Naive thymus-derived CD8-positive, alpha-beta T cell (primary cell): ENCODE measurements around the gene SCN2A. TPM values are rescaled to one million over a fixed set of nuclear protein-coding genes. Genes with fewer than 3 reads are reported as not detected.
"Not testable (repeated sequence)": the region's sequence is repeated elsewhere in the genome, so short reads cannot be mapped to it uniquely, and the experiment has no call there.

Experiments used
- ATAC-seq, 2 donors: fragments of 150-1000 bp; cut with Tn5 transposase in 1 of 2; sonication (Bioruptor Pico), chemical (Tn5 transposase) in 1 of 2; 1 replicate in 1 of 2; 2 replicates in 1 of 2; pipeline ENCODE4 v1.10.0; 2021; ENCODE audit warnings: mild to moderate bottlenecking in 2 of 2, moderate library complexity in 2 of 2
- POLR2A ChIA-PET: fragments of 350-600 bp; sonication (Branson Sonifier 250); formaldehyde crosslinking; loops from one replicate; lab custom pipeline; 2021; ENCODE audit warnings: antibody characterized with exemption; lab: Charles Lee
- DNase-seq, 10 donors: peaks; one replicate each; pipeline versions ENCODE4 v3.0.0 to v3.0.0-alpha.2; 2020 to 2022
- H3K27ac Mint-ChIP-seq, 10 donors: one replicate each; pipeline ENCODE4 v1.8.0; 2020 to 2022; ENCODE audit warnings: mild to moderate bottlenecking in 10 of 10, mixed read lengths in 10 of 10, moderate library complexity in 4 of 10, inconsistent platforms in 1 of 10
- H3K27me3 Mint-ChIP-seq, 5 donors: one replicate each; pipeline ENCODE4 v1.8.0; 2021 to 2022; ENCODE audit warnings: mixed read lengths in 5 of 5
- H3K36me3 Mint-ChIP-seq, 3 donors: one replicate each; pipeline ENCODE4 v1.8.0; 2020 to 2022; ENCODE audit warnings: mixed read lengths in 3 of 3, mild to moderate bottlenecking in 2 of 3, inconsistent platforms in 1 of 3
- H3K4me1 Mint-ChIP-seq, 4 donors: one replicate each; pipeline ENCODE4 v1.8.0; 2021 to 2022; ENCODE audit warnings: mixed read lengths in 4 of 4
- H3K4me3 Mint-ChIP-seq, 10 donors: one replicate each; pipeline ENCODE4 v1.8.0; 2020 to 2022; ENCODE audit warnings: mild to moderate bottlenecking in 10 of 10, mixed read lengths in 10 of 10, moderate library complexity in 6 of 10, inconsistent platforms in 1 of 10
- H3K9me3 Mint-ChIP-seq, 9 donors: one replicate each; pipeline ENCODE4 v1.8.0; 2020 to 2022; ENCODE audit warnings: mixed read lengths in 9 of 9, mild to moderate bottlenecking in 3 of 9, inconsistent platforms in 1 of 9, moderate library complexity in 1 of 9
- polyA plus RNA-seq, 3 donors: library from polyadenylated mRNA; unstranded; fragments of 300-500 nt; fragmentation: Illumina TruSeq; gene quantifications; one replicate each; pipeline ENCODE4 v1.2.3, GENCODE V29; 2021
- total RNA-seq, 8 experiments: library from RNA in 2 of 8; stranded (reverse) in 2 of 8; gene quantifications; one replicate each; pipeline ENCODE4 v1.2.3 and lab custom pipeline; 2021 to 2026

SCN2A gene
- total and polyA plus RNA-seq, 5 experiments from 2014 or later, result not detected

- ATAC-seq, result no peak
- no peak overlapping the region for H3K27ac Mint-ChIP-seq
- POLR2A ChIA-PET, result no interaction called here
Observed at GRCh38 chr2:165219481-165219880, 19.7 kb upstream of the SCN2A start.

GRCh38 chr2:165224941-165225340, 14.3 kb upstream of the SCN2A start:
- H3K4me3 Mint-ChIP-seq, result no peak overlapping the region
- POLR2A ChIA-PET, result no interaction called here
- H3K27me3 Mint-ChIP-seq, result peaks cover 0 to 3% (median 0%) of the 10 kb centered on the region in 5 donors
- DNase-seq (no peak), ATAC-seq (no peak)
- H3K27ac Mint-ChIP-seq, result no peak overlapping the region
- no peaks in the 10 kb centered on the region for H3K9me3 Mint-ChIP-seq
- no peaks in the 10 kb centered on the region for H3K36me3 Mint-ChIP-seq
- H3K4me1 Mint-ChIP-seq, result no peaks in the 10 kb centered on the region

More at GRCh38 chr2:165219481-165219880, 19.7 kb upstream of the SCN2A start:
- Mint-ChIP-seq H3K4me1 (no peaks in the 10 kb centered on the region), H3K9me3 (peaks cover 0 to 1% (median 0%) of the 10 kb centered on the region in 9 donors), H3K27me3 (no peaks in the 10 kb centered on the region), H3K36me3 (no peaks in the 10 kb centered on the region), H3K4me3 (no peak overlapping the region)
- DNase-seq, result no peak

- Mint-ChIP-seq H3K4me1 (no peaks in the 10 kb centered on the region), H3K4me3 (no peak overlapping the region), H3K27ac (no peak overlapping the region), H3K27me3 (peaks cover 0 to 3% (median 2%) of the 10 kb centered on the region in 5 donors), H3K9me3 (no peaks in the 10 kb centered on the region), H3K36me3 (no peaks in the 10 kb centered on the region)
- ATAC-seq, result no peak
- no peak for DNase-seq
- POLR2A ChIA-PET, result no interaction called here
Observed at GRCh38 chr2:165227571-165227970, 11.6 kb upstream of the SCN2A start.

- no peaks in the 10 kb centered on the region for H3K36me3 Mint-ChIP-seq
- no peak overlapping the region for H3K27ac Mint-ChIP-seq
- ATAC-seq (no peak), DNase-seq (no peak)
- POLR2A ChIA-PET, result no interaction called here
- H3K4me1 Mint-ChIP-seq, result no peaks in the 10 kb centered on the region
- peaks cover 0 to 5% (median 0%) of the 10 kb centered on the region in 9 donors for H3K9me3 Mint-ChIP-seq
- peaks cover 5 to 10% (median 7%) of the 10 kb centered on the region in 5 donors for H3K27me3 Mint-ChIP-seq
- no peak overlapping the region for H3K4me3 Mint-ChIP-seq
Observed at GRCh38 chr2:165237056-165237455, 2.2 kb upstream of the SCN2A start.

GRCh38 chr2:165238295-165238694, 919 bp upstream of the SCN2A start:
- POLR2A ChIA-PET, result no interaction called here
- no peaks in the 10 kb centered on the region for H3K36me3 Mint-ChIP-seq

GRCh38 chr2:165239856-165240515, 772 bp downstream of the SCN2A start:
- no peak for ATAC-seq
- H3K36me3 Mint-ChIP-seq, result no peaks in the 10 kb centered on the region
- DNase-seq, result no peak
- no peak overlapping the region for H3K4me3 Mint-ChIP-seq
- no peak overlapping the region for H3K27ac Mint-ChIP-seq
- H3K9me3 Mint-ChIP-seq, result peaks cover 0 to 5% (median 0%) of the 10 kb centered on the region in 9 donors
- H3K27me3 Mint-ChIP-seq, result peaks cover 6 to 11% (median 9%) of the 10 kb centered on the region in 5 donors
- no peaks in the 10 kb centered on the region for H3K4me1 Mint-ChIP-seq
- POLR2A ChIA-PET, result no interaction called here

More at GRCh38 chr2:165238295-165238694, 919 bp upstream of the SCN2A start:
- peaks cover 0 to 5% (median 0%) of the 10 kb centered on the region in 9 donors for H3K9me3 Mint-ChIP-seq
- DNase-seq (peak in 2 of 10 donors; percentile 0 to 9), ATAC-seq (no peak)
- H3K4me1 Mint-ChIP-seq, result no peaks in the 10 kb centered on the region
- peaks cover 5 to 11% (median 10%) of the 10 kb centered on the region in 5 donors for H3K27me3 Mint-ChIP-seq
- H3K4me3 Mint-ChIP-seq, result no peak overlapping the region
- H3K27ac Mint-ChIP-seq, result no peak overlapping the region

GRCh38 chr2:165240916-165241315, 1.7 kb downstream of the SCN2A start:
- Mint-ChIP-seq H3K27ac (no peak overlapping the region), H3K4me1 (no peaks in the 10 kb centered on the region), H3K36me3 (no peaks in the 10 kb centered on the region), H3K27me3 (peaks cover 4 to 11% (median 6%) of the 10 kb centered on the region in 5 donors), H3K9me3 (peaks cover 0 to 5% (median 0%) of the 10 kb centered on the region in 9 donors), H3K4me3 (no peak overlapping the region)
- POLR2A ChIA-PET, result no interaction called here
- DNase-seq (no peak), ATAC-seq (no peak)

GRCh38 chr2:165245081-165245793, 6.0 kb downstream of the SCN2A start:
- Mint-ChIP-seq H3K4me3 (no peak overlapping the region), H3K4me1 (no peaks in the 10 kb centered on the region), H3K9me3 (no peaks in the 10 kb centered on the region), H3K36me3 (no peaks in the 10 kb centered on the region), H3K27ac (no peak overlapping the region), H3K27me3 (peaks cover under 1 to 11% (median 2%) of the 10 kb centered on the region in 5 donors)
- DNase-seq (no peak), ATAC-seq (no peak)
- POLR2A ChIA-PET, result no interaction called here

GRCh38 chr2:165248238-165248637, 9.0 kb downstream of the SCN2A start:
- POLR2A ChIA-PET, result no interaction called here
- H3K36me3 Mint-ChIP-seq, result no peaks in the 10 kb centered on the region
- no peaks in the 10 kb centered on the region for H3K9me3 Mint-ChIP-seq
- no peaks in the 10 kb centered on the region for H3K4me1 Mint-ChIP-seq
- ATAC-seq (no peak), DNase-seq (no peak)
- H3K4me3 Mint-ChIP-seq, result no peak overlapping the region
- H3K27ac Mint-ChIP-seq, result no peak overlapping the region
- H3K27me3 Mint-ChIP-seq, result peaks cover 0 to 9% (median 2%) of the 10 kb centered on the region in 5 donors

- no peak overlapping the region for H3K27ac Mint-ChIP-seq
- H3K4me1 Mint-ChIP-seq, result no peaks in the 10 kb centered on the region
- ATAC-seq, result no peak
- no peak overlapping the region for H3K4me3 Mint-ChIP-seq
- H3K36me3 Mint-ChIP-seq, result no peaks in the 10 kb centered on the region
- H3K27me3 Mint-ChIP-seq, result peaks cover 0 to 9% (median 2%) of the 10 kb centered on the region in 5 donors
- no peak for DNase-seq
- H3K9me3 Mint-ChIP-seq, result no peaks in the 10 kb centered on the region
- POLR2A ChIA-PET, result no interaction called here
Observed at GRCh38 chr2:165251366-165251765, 12.2 kb downstream of the SCN2A start.

- no peaks in the 10 kb centered on the region for H3K36me3 Mint-ChIP-seq
- peaks cover 2 to 13% (median 6%) of the 10 kb centered on the region in 5 donors for H3K27me3 Mint-ChIP-seq
- no peaks in the 10 kb centered on the region for H3K9me3 Mint-ChIP-seq
- no peak for DNase-seq
- ATAC-seq, result no peak
- H3K4me1 Mint-ChIP-seq, result no peaks in the 10 kb centered on the region
- H3K27ac Mint-ChIP-seq, result no peak overlapping the region
- no peak overlapping the region for H3K4me3 Mint-ChIP-seq
- POLR2A ChIA-PET, result no interaction called here
Observed at GRCh38 chr2:165253178-165253577, 14.0 kb downstream of the SCN2A start.

- no peak overlapping the region for H3K4me3 Mint-ChIP-seq
- H3K36me3 Mint-ChIP-seq, result no peaks in the 10 kb centered on the region
- ATAC-seq (no peak), DNase-seq (no peak)
- POLR2A ChIA-PET, result no interaction called here
- H3K27me3 Mint-ChIP-seq, result peaks cover 5 to 13% (median 9%) of the 10 kb centered on the region in 5 donors
- no peaks in the 10 kb centered on the region for H3K4me1 Mint-ChIP-seq
- H3K27ac Mint-ChIP-seq, result no peak overlapping the region
- H3K9me3 Mint-ChIP-seq, result no peaks in the 10 kb centered on the region
Observed at GRCh38 chr2:165256618-165257017, 17.4 kb downstream of the SCN2A start.

- peaks cover 6 to 20% (median 12%) of the 10 kb centered on the region in 5 donors for H3K27me3 Mint-ChIP-seq
- H3K4me1 Mint-ChIP-seq, POLR2A ChIA-PET, ATAC-seq, H3K9me3 Mint-ChIP-seq, H3K27ac Mint-ChIP-seq, H3K4me3 Mint-ChIP-seq, H3K36me3 Mint-ChIP-seq: not testable (repeated sequence)
- peak in 1 of 10 donors; percentile 26 for DNase-seq
Observed at GRCh38 chr2:165260347-165260746, 21.1 kb downstream of the SCN2A start.
